LHCN-M2 (cell line): ENCODE results near the gene ABCD1. TPM values are rescaled to one million over a fixed set of nuclear protein-coding genes. Genes with fewer than 3 reads are reported as not detected.
"Not testable (repeated sequence)": the region's sequence is repeated elsewhere in the genome, so short reads cannot be mapped to it uniquely, and the experiment has no call there.

Experiments
- DNase-seq: peaks from one replicate; pipeline ENCODE4 v3.0.0-alpha.2; 2012; ENCODE audit warnings: low read depth
- polyA plus RNA-seq: library from polyadenylated mRNA; unstranded; fragments of >200 nt; gene quantifications from one replicate; pipeline ENCODE4 v1.2.1, GENCODE V29; 2012; ENCODE audit warnings: missing spikeins
- total RNA-seq: library from RNA; depleted of rRNA; stranded (reverse); fragments of >200 nt; gene quantifications from 2 replicates; pipeline ENCODE4 v1.2.3, GENCODE V29; 2014; rRNA removed

Gene ABCD1
- 25.8 and 30.5 TPM in 2 replicates for total RNA-seq
- polyA plus RNA-seq: 15.4 TPM

GRCh38 chrX:153724252-153725038 is at the start of gene ABCD1, which contains the start of gene BCAP31:
Gene ABCD1, plus strand, starts transcription at chrX:153724856. Its CDS starts 411 bp downstream, at chrX:153725267.
Gene BCAP31, minus strand, starts transcription at chrX:153724387. Its CDS starts 1,143 bp downstream, at chrX:153723244.
- DNase-seq: peak; percentile 84

- DNase-seq: no peak
These were observed 43.5 kb upstream of the ABCD1 start for GRCh38 chrX:153681175-153681574.

- not testable (repeated sequence) for DNase-seq
These were observed 41.2 kb upstream of the ABCD1 start for GRCh38 chrX:153683486-153683885.

- no peak for DNase-seq
These were observed 40.0 kb upstream of the ABCD1 start for GRCh38 chrX:153684467-153685155.

- no peak for DNase-seq
These were observed 39.5 kb upstream of the ABCD1 start for GRCh38 chrX:153685156-153685536.

GRCh38 chrX:153685751-153686696 is 38.6 kb upstream of the ABCD1 start:
- DNase-seq: no peak

GRCh38 chrX:153686711-153687110 is 37.9 kb upstream of the ABCD1 start:
- no peak for DNase-seq

GRCh38 chrX:153687121-153688039 is 37.3 kb upstream of the ABCD1 start, which contains the start of gene SLC6A8:
Gene SLC6A8, plus strand, starts transcription at chrX:153687926. Its CDS starts 649 bp downstream, at chrX:153688575.
- DNase-seq: peak; percentile 32

- DNase-seq: no peak
These were observed 36.6 kb upstream of the ABCD1 start for GRCh38 chrX:153688071-153688470.

- DNase-seq: no peak
These were observed 36.1 kb upstream of the ABCD1 start for GRCh38 chrX:153688506-153688905.

GRCh38 chrX:153688911-153689590 is 35.6 kb upstream of the ABCD1 start:
- peak; percentile 19 for DNase-seq

- DNase-seq: no peak
These were observed 34.8 kb upstream of the ABCD1 start for GRCh38 chrX:153689654-153690465.

GRCh38 chrX:153690466-153690865 is 34.2 kb upstream of the ABCD1 start:
- no peak for DNase-seq

- not testable (repeated sequence) for DNase-seq
These were observed 33.4 kb upstream of the ABCD1 start for GRCh38 chrX:153691032-153691827.

- no peak for DNase-seq
These were observed 32.7 kb upstream of the ABCD1 start for GRCh38 chrX:153692003-153692402.

- no peak for DNase-seq
These were observed 32.0 kb upstream of the ABCD1 start for GRCh38 chrX:153692611-153693156.

- DNase-seq: no peak
These were observed 31.2 kb upstream of the ABCD1 start for GRCh38 chrX:153693216-153694086.
